HepG2 (cell line): ENCODE data around the gene DLG2. TPM values are rescaled to one million over a fixed set of nuclear protein-coding genes. Genes with fewer than 3 reads are reported as not detected.

Experiments used
- ATAC-seq: fragments of 200-7000 bp; cut with Tn5 transposase; 3 replicates; pipeline ENCODE4 v1.9.1; 2020; ENCODE audit warnings: mild to moderate bottlenecking, moderate library complexity
- BruUV-seq: library from RNA; stranded (reverse); fragments of 400-500 nt; replicated peaks from 2 replicates; lab custom pipeline; 2021; lab: Mats Ljungman, UMichigan
- CTCF ChIA-PET: fragments of 300-600 bp; formaldehyde crosslinking; extraction: SDS; loops from one replicate; lab custom pipeline; 2021; ENCODE audit warnings: low total read pairs, inconsistent platforms, low intra/inter-chr PET ratio; lab: Yijun Ruan, JAX
- POLR2A ChIA-PET: fragments of 350-600 bp; sonication (Branson Sonifier 250); formaldehyde crosslinking; loops from one replicate; lab custom pipeline; 2020; ENCODE audit warnings: antibody characterized with exemption, inconsistent platforms; lab: Yijun Ruan, JAX
- DNase-seq: peaks from one replicate; pipeline ENCODE4 v3.0.0-alpha.2; 2015; ENCODE audit warnings: low spot score
- FAIRE-seq: peaks from 3 replicates; lab custom pipeline; 2011; peaks lifted over from hg19 to GRCh38; lab: Jason Lieb, UNC
- H2AFZ ChIP-seq: one replicate; pipeline ENCODE4 v1.6.1; 2011; ENCODE audit warnings: low read length, inconsistent platforms
- H3K27ac ChIP-seq: fragments of 300-600 bp; 3 replicates; pipeline ENCODE4 v1.8.0; 2011; ENCODE audit warnings: mixed run types, mild to moderate bottlenecking, mixed read lengths, low read length, inconsistent platforms; ENCODE audit not compliant: insufficient read depth; ENCODE audit errors: extremely low read length
- H3K27me3 ChIP-seq, 2 experiments: fragments of 200-600 bp in 1 of 2; 2 replicates in 1 of 2; 3 replicates in 1 of 2; pipeline versions ENCODE4 v1.6.0 to v1.8.0; 2011; ENCODE audit warnings: low read length in 2 of 2, mild to moderate bottlenecking in 2 of 2, moderate library complexity in 2 of 2, inconsistent platforms in 1 of 2; ENCODE audit not compliant: insufficient read depth in 2 of 2, control insufficient read depth in 1 of 2
- H3K36me3 ChIP-seq, 2 experiments: fragments of 200-600 bp in 1 of 2; replicated peaks in 1 of 2; 2 replicates in 1 of 2; 3 replicates in 1 of 2; pipeline versions ENCODE4 v1.5.1 to v1.8.0; 2011; ENCODE audit warnings: low read length in 2 of 2, inconsistent platforms in 1 of 2; ENCODE audit not compliant: insufficient read depth in 2 of 2, control insufficient read depth in 1 of 2
- H3K4me1 ChIP-seq: 2 replicates; pipeline ENCODE4 v1.5.1; 2012; ENCODE audit warnings: low read length, inconsistent platforms; ENCODE audit not compliant: insufficient read depth
- H3K4me2 ChIP-seq: 2 replicates; pipeline ENCODE4 v1.6.0; 2011; ENCODE audit warnings: low read depth, low read length, inconsistent platforms
- H3K4me3 ChIP-seq, 3 experiments: fragments of 200-600 bp in 1 of 3; sonication (generic), shearing (Covaris generic) in 1 of 3; replicated peaks in 1 of 3; 2 replicates each; pipeline ENCODE4 v1.5.1; 2011 to 2016; ENCODE audit warnings: low read length in 3 of 3, inconsistent platforms in 2 of 3, low read depth in 2 of 3, mild to moderate bottlenecking in 2 of 3, control low read depth in 1 of 3, mixed read lengths in 1 of 3; ENCODE audit not compliant: insufficient read depth in 1 of 3
- H3K79me2 ChIP-seq: one replicate; pipeline ENCODE4 v1.6.1; 2011; ENCODE audit warnings: low read length, inconsistent platforms; ENCODE audit not compliant: insufficient read depth
- H3K9ac ChIP-seq: 2 replicates; pipeline ENCODE4 v1.6.0; 2011; ENCODE audit warnings: mild to moderate bottlenecking, low read depth, low read length, inconsistent platforms; ENCODE audit not compliant: insufficient read depth
- H3K9me3 ChIP-seq: 2 replicates; pipeline ENCODE4 v1.5.1; 2012; ENCODE audit warnings: mild to moderate bottlenecking, low read length
- H4K20me1 ChIP-seq: 2 replicates; pipeline ENCODE4 v1.6.0; 2011; ENCODE audit warnings: inconsistent platforms, mild to moderate bottlenecking, low read length, moderate library complexity; ENCODE audit not compliant: insufficient read depth
- ATF7 ChIP-seq, 2 experiments: fragments of 450-650 bp in 1 of 2; sonication (generic) in 1 of 2; formaldehyde crosslinking in 1 of 2; IDR thresholded peaks; 2 replicates each; pipeline versions ENCODE4 v1.4.0 to v1.6.1; 2016 to 2020; ENCODE audit warnings: antibody characterized with exemption in 1 of 2, mild to moderate bottlenecking in 1 of 2, missing genetic modification reagents in 1 of 2
- EP300 ChIP-seq, 3 experiments: sonication (generic) in 1 of 3; formaldehyde crosslinking in 1 of 3; IDR thresholded peaks; 2 replicates each; pipeline versions ENCODE4 v1.5.1 to v1.6.1; 2011 to 2020; ENCODE audit warnings: low read depth in 2 of 3, low read length in 2 of 3, borderline replicate concordance in 1 of 3, improper control_type of control experiment in 1 of 3, mild to moderate bottlenecking in 1 of 3, missing genetic modification reagents in 1 of 3, moderate library complexity in 1 of 3
- FIP1L1 ChIP-seq: fragments of 200-400 bp; formaldehyde crosslinking; IDR thresholded peaks from 2 replicates; pipeline ENCODE4 v1.6.1; 2018; ENCODE audit warnings: low read depth, mild to moderate bottlenecking, low read length, moderate library complexity, borderline replicate concordance; ENCODE audit not compliant: insufficient read depth
- GATA4 ChIP-seq: sonication (generic); IDR thresholded peaks from 2 replicates; pipeline ENCODE4 v1.6.1; 2016; ENCODE audit warnings: antibody characterized with exemption, low read depth, borderline replicate concordance
- IKZF4 ChIP-seq: sonication (generic); formaldehyde crosslinking; IDR thresholded peaks from 2 replicates; pipeline ENCODE4 v1.5.1; 2020; ENCODE audit warnings: borderline replicate concordance, mild to moderate bottlenecking, low read depth, missing genetic modification reagents; ENCODE audit errors: not compliant biosample characterization
- PHF21A ChIP-seq: sonication (generic); formaldehyde crosslinking; IDR thresholded peaks from 2 replicates; pipeline ENCODE4 v1.5.0; 2020; ENCODE audit warnings: mild to moderate bottlenecking, missing genetic modification reagents
- PRPF4 ChIP-seq: fragments of 200-400 bp; formaldehyde crosslinking; IDR thresholded peaks from 2 replicates; pipeline ENCODE4 v1.6.1; 2016; ENCODE audit warnings: low read length, low read depth; ENCODE audit not compliant: poor library complexity, severe bottlenecking
- SAP130 ChIP-seq: IDR thresholded peaks from 2 replicates; pipeline ENCODE4 v1.6.1; 2016; ENCODE audit warnings: low read depth
- SRSF9 ChIP-seq: fragments of 200-400 bp; formaldehyde crosslinking; IDR thresholded peaks from 2 replicates; pipeline ENCODE4 v1.6.1; 2018; ENCODE audit warnings: borderline replicate concordance, mild to moderate bottlenecking, low read depth, low read length; ENCODE audit not compliant: insufficient read depth, poor library complexity, severe bottlenecking
- SUZ12 ChIP-seq: fragments of 150-350 bp; IDR thresholded peaks from 2 replicates; pipeline ENCODE4 v1.6.1; 2014; ENCODE audit warnings: low read depth, low read length
- WIZ ChIP-seq: sonication (generic); formaldehyde crosslinking; IDR thresholded peaks from 2 replicates; pipeline ENCODE4 v1.5.1; 2020; ENCODE audit warnings: mild to moderate bottlenecking, missing genetic modification reagents
- ZBTB38 ChIP-seq: sonication (generic); formaldehyde crosslinking; IDR thresholded peaks from 2 replicates; pipeline ENCODE4 v1.5.1; 2020; ENCODE audit warnings: mild to moderate bottlenecking, missing genetic modification reagents
- ZNF335 ChIP-seq: sonication (generic); formaldehyde crosslinking; IDR thresholded peaks from 2 replicates; pipeline ENCODE4 v1.4.0; 2020; ENCODE audit warnings: missing genetic modification reagents
- WGBS: methylation state at CpG from one replicate; pipeline ENCODE4 v1.1.6; 2017; ENCODE audit warnings: low lambda C conversion rate; 5-methylcytosine and 5-hydroxymethylcytosine counted together
- in situ Hi-C: cut with HindIII; loops from 2 replicates; pipeline ENCODE4 v1.10.0; 2017; ENCODE audit warnings: low pct_unique_long_range_greater_than_20kb; ENCODE audit not compliant: extremely low pct_ligation_motif_present
- intact Hi-C: fragments of 100-400 bp; cut with micrococcal nuclease; formaldehyde crosslinking; loops from one replicate; pipeline ENCODE4 v1.10.0; 2022; ENCODE audit not compliant: unreplicated experiment
- polyA plus RNA-seq, 8 experiments: library from polyadenylated mRNA; depleted of rRNA in 3 of 8; stranded (reverse) in 7 of 8; unstranded in 1 of 8; fragments of >200 nt; fragmentation: Illumina TruSeq in 4 of 8; extraction: Trizol in 4 of 8; gene quantifications; 2 replicates each; pipeline versions ENCODE4 v1.2.1 to v1.2.3, GENCODE V29; 2011 to 2016; ENCODE audit warnings: low read depth in 4 of 8, missing spikeins in 1 of 8, mixed read lengths in 1 of 8; ENCODE audit not compliant: insufficient read depth in 1 of 8
- total RNA-seq, 5 experiments: library from RNA; depleted of rRNA; stranded (reverse); fragments of >200 nt; fragmentation: Illumina TruSeq; extraction: Trizol; gene quantifications; 2 replicates each; pipeline ENCODE4 v1.2.3, GENCODE V29; 2016; ENCODE audit warnings: low read depth in 1 of 5

The DLG2 gene
- total and polyA plus RNA-seq, 2 of the 13 experiments (the other 11 are each of a cell fraction or from before 2014, with no cell fraction given), result 0.46 to 1.0 TPM

GRCh38 chr11:85379066-85379465 is 248.1 kb downstream of the DLG2 start:
- intact Hi-C loops, result no loop called here
- H3K36me3 ChIP-seq, result no peaks in the 10 kb centered on the region
- no peaks in the 10 kb centered on the region for H4K20me1 ChIP-seq
- H3K27ac ChIP-seq, result no peak overlapping the region
- no peaks in the 10 kb centered on the region for H3K9me3 ChIP-seq
- H3K79me2 ChIP-seq, result no peaks in the 10 kb centered on the region
- 0% methylated on average over 2 of the region's 2 CpGs for WGBS
- in situ Hi-C loops, result no loop called here
- no peak for ATAC-seq
- H2AFZ ChIP-seq, result no peak overlapping the region
- BruUV-seq, result no TSS peak
- H3K4me2 ChIP-seq, result no peak overlapping the region
- no peak for DNase-seq
- no peaks in the 10 kb centered on the region for H3K27me3 ChIP-seq
- no peak overlapping the region for H3K4me3 ChIP-seq
- ChIA-PET POLR2A (no interaction called here), CTCF (no interaction called here)
- no peak for FAIRE-seq
- no peaks in the 10 kb centered on the region for H3K4me1 ChIP-seq
- H3K9ac ChIP-seq, result no peak overlapping the region
- no peak for TF ChIP-seq SUZ12
- TF ChIP-seq WIZ (CRISPR knock-in tag), result no peak
- no peak for TF ChIP-seq PRPF4
- no peak for TF ChIP-seq SAP130 (CRISPR knock-in tag)
- TF ChIP-seq SRSF9, result no peak
- no peak for TF ChIP-seq IKZF4 (CRISPR knock-in tag)
- no peak for TF ChIP-seq PHF21A
- no peak for TF ChIP-seq EP300 (IDR thresholded peaks at IDR 0.05; ENCODE audit: low read depth in 2 of 2, low read length in 2 of 2)
- no peak for TF ChIP-seq EP300 (CRISPR knock-in tag; IDR thresholded peaks at IDR 0.05; ENCODE audit: borderline replicate concordance)
- TF ChIP-seq ZBTB38 (CRISPR knock-in tag), result no peak
- TF ChIP-seq GATA4, result no peak
- no peak for TF ChIP-seq FIP1L1
- TF ChIP-seq ATF7 (IDR thresholded peaks at IDR 0.05), result no peak
- TF ChIP-seq ATF7 (CRISPR knock-in tag; IDR thresholded peaks at IDR 0.05), result no peak
- TF ChIP-seq ZNF335 (CRISPR knock-in tag), result no peak
